GM19468 (cell line): ENCODE results near the gene ZDHHC14.

Source experiments
- ATAC-seq: cut with Tn5 transposase; IDR thresholded peaks from one replicate; pipeline ENCODE4 v1.9.1; 2021; ENCODE audit warnings: mild to moderate bottlenecking, moderate library complexity, moderate number of reproducible peaks; ENCODE audit not compliant: unreplicated experiment; ENCODE audit errors: extremely low read depth

Gene ZDHHC14

GRCh38 chr6:157604816-157605215, 223.8 kb downstream of the ZDHHC14 start:
- no peak for ATAC-seq

- ATAC-seq, result no peak
Measured at GRCh38 chr6:157605484-157605883, 224.5 kb downstream of the ZDHHC14 start.

- ATAC-seq, result no peak
Measured at GRCh38 chr6:157606516-157606915, 225.5 kb downstream of the ZDHHC14 start.

GRCh38 chr6:157607317-157608109, 226.5 kb downstream of the ZDHHC14 start:
- no peak for ATAC-seq

- no peak for ATAC-seq
Measured at GRCh38 chr6:157608221-157609075, 227.5 kb downstream of the ZDHHC14 start.

- no peak for ATAC-seq
Measured at GRCh38 chr6:157609117-157609516, 228.1 kb downstream of the ZDHHC14 start.

- no peak for ATAC-seq
Measured at GRCh38 chr6:157609556-157609955, 228.6 kb downstream of the ZDHHC14 start.

- ATAC-seq, result no peak
Measured at GRCh38 chr6:157610451-157610999, 229.5 kb downstream of the ZDHHC14 start.

- ATAC-seq, result no peak
Measured at GRCh38 chr6:157611406-157611805, 230.4 kb downstream of the ZDHHC14 start.

GRCh38 chr6:157613011-157613522, 232.1 kb downstream of the ZDHHC14 start:
- ATAC-seq, result no peak

GRCh38 chr6:157614026-157614568, 233.1 kb downstream of the ZDHHC14 start:
- no peak for ATAC-seq

GRCh38 chr6:157615420-157615769, 234.4 kb downstream of the ZDHHC14 start:
- ATAC-seq, result no peak

GRCh38 chr6:157615951-157616350, 235.0 kb downstream of the ZDHHC14 start:
- no peak for ATAC-seq

- no peak for ATAC-seq
Measured at GRCh38 chr6:157620944-157621343, 240.0 kb downstream of the ZDHHC14 start.

GRCh38 chr6:157621406-157621805, 240.4 kb downstream of the ZDHHC14 start:
- no peak for ATAC-seq

GRCh38 chr6:157622427-157622826, 241.4 kb downstream of the ZDHHC14 start:
- ATAC-seq, result no peak

- no peak for ATAC-seq
Measured at GRCh38 chr6:157625111-157625510, 244.1 kb downstream of the ZDHHC14 start.

GRCh38 chr6:157625764-157626163, 244.8 kb downstream of the ZDHHC14 start:
- no peak for ATAC-seq

GRCh38 chr6:157627195-157627966, 246.4 kb downstream of the ZDHHC14 start:
- no peak for ATAC-seq

- no peak for ATAC-seq
Measured at GRCh38 chr6:157628463-157628862, 247.5 kb downstream of the ZDHHC14 start.
